T1000 (cell line): ENCODE data around the gene ABTB2.

ENCODE experiments used
- DNase-seq: peaks from one replicate; lab custom pipeline; 2025; ENCODE audit warnings: mixed read lengths; lab: John Stamatoyannopoulos, UW

Gene ABTB2

GRCh38 chr11:34166806-34167740 lies 190.7 kb downstream of the ABTB2 start:
- no peak for DNase-seq

DNA sequence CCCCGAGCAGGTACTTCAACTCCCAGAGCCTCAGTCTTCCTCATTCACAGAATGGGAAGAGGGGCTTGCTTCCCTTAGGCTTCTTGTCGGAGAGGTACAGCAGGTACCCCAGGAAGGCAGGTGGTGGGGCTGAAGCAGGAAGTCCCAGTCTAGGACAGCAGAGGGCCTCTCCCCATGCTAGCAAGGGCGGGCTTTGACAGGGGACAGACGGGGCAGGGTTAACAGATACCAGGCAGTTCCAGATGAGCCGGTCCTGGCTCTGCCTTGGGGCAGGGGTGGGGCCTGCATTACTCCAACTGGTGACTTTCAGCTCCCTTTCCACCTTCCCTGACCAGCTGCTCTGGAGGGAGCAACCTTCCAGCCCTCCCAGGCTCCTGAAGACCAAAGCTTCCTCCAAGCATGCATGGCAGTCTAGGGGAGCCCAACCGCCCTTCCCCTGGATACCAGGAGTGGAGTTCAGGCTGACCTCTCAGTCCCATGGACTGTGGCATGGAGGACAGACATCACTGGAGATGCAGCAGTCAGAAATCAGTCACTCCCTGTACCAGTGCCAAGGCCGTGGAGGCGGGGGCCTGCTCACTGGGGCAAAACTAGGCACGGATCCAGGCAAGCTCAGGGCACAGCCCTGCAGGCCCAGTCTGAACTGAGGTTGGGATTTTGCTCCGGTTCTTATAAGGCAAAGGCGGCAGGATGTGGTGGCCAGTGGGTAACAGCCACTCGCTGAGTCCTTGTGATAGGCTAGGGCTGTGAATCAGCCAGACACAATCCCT lies 191.8 kb downstream of the ABTB2 start:
- DNase-seq: no peak

DNA sequence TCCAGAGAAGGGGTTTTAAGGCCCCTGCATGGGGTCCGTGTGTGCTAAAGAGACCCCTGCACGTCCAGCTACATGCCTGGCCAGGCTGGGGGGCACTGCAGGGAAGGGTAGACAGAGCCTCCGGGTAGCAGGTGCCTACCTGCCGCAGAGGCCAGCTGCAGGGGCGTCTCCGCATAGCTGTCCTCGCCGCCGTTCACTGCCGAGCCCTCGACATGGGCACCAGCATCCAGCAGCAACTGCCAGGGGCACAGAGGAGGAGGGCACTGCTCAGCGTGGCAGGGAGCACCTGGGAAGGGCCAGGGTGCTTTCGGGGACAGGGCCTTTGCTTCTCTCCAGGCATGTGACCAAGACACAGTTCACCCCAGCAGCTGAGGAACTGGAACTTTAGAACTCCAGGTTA lies 192.7 kb downstream of the ABTB2 start:
- no peak for DNase-seq

DNA sequence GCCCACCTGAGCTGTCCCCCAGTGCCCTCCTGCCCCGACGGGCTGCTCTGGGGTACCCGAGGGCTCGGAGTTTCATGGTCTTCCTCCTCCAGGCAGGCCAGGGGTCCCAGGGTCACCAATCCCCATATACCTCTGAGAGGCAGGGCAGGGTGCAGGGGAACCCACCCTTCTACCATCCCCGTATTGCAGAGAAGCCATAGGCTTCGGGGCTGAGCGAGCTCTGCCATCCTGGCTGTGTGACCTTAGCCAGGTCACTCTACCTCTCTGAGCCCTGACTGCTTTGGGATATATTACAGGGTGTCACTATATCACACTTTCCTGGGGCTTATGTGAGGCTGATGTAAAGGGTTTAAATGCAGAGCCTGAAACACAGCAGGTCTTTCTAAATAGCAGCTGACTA lies 195.0 kb downstream of the ABTB2 start:
- DNase-seq: no peak

DNA sequence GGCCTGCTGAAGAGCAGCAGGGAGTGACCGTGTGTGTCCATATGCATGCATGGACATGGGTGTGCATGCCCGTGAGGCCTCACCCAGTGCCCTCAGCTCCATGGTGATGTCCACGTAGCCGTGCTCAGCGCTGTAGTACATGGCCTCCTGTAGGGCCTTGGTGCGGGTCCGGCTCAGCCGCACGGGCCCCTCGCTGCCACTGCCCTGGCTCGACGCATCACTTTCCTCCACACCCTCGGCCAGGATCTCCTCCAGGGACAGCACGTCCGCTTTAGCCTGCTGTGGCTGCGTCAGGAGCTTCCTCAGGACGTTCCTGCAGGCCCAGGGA lies 195.4 kb downstream of the ABTB2 start:
- DNase-seq: no peak

DNA sequence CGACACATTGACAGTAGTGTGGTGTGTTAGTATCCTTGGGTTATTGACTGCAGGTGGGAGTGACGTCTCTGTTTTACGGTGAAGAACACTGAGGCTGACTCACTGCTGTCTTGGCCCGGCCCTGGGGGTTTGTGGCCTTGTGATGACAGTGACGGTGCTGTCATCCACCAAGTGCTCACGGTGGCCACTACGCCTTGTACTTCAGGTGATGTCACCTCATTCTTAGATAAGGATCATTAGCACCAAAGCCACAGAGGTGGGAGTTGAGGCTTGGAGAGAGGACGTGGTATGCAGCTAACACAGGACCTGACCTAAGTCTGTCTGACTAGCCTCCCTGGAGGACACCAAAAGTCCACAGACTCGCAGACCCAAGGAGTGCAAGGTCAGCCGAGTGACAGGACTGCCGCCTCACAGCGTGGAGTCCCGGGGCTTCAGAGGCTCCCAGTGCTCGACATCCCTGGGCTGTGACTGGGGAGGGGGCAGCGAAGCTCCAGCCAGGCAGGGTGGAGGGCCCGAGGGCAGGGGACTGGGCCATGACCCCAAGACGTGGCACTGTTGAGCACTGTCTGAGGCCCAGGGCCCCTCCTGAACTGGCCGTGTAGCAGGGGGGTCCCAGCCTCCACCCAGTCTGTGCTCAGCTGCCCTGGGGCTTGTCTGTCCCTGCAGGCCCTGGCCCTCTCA lies 195.9 kb downstream of the ABTB2 start:
- peak; percentile 28 for DNase-seq

DNA sequence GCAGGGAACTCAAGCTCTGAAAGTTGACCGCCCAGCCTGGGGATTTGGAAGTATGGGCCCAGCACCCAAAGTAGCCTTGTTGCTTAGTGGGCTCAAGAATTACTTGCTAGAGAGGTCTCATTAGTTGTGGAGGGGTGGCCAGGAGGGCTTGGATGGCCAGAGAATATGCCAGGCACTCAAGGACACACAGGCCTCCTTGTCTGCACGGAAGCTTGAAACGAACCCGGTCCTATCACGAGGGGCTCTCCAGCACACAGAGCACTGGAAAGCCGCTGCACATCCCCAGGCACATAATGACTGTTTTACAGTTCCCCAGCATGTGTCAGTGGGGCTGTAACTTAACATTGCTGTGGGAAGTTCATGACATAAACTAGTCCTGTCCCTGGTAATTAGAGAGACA lies 196.4 kb downstream of the ABTB2 start:
- DNase-seq: no peak

DNA sequence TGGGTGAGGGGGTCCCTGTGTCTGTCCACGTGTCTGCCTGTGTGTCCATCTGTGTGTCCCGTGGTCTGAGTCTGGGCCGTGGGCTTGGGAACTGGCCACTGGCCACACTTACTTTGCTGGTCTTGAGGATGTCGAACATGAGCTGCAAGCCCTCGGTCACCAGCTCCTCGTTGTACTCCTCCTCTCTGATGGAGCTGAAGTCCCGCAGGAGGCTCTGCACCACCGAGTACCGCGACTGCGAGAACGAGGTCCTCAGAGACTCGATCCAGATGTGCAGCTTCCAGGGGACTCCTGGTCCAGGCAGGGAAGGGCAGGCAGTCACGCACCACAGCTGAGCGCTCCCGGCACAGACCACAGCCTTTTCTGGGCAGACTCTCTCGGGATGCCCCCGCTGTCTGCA lies 197.0 kb downstream of the ABTB2 start:
- DNase-seq: no peak

DNA sequence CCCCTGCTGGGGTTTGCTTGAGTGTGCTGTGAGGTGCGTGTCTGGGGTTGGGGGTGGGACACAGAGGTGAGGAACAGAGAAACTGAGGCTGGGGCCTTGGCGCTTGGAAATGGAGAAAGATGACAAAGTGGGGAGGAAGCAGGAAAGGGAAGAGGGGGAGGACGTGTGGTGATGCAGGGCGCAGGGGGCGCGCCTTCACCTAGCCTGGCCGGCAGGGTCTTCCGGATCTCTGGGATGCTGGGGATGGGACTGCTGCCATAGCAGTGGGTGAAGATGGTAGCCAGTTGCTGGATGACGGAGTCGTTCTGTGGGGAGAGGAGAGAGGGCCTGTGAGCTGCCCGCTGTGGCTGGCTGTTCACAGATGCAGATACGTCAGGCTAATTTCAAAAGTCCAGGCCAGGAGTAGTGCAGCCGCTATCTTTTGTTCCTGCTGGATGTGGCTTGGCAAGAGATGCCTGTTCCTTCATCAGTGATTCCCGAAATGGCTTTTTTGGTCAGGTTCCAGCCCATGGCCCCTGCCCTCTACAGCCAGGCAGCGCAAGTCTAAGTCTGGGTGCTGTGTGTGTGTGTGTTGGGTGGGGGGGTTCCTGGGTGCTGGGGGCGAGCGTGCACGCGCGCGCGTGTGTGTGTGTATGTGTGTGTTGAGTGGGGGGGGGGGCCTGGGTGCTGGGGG lies 197.6 kb downstream of the ABTB2 start:
- no peak for DNase-seq

- DNase-seq: no peak
These were observed 199.1 kb downstream of the ABTB2 start for GRCh38 chr11:34158661-34159060.

DNA sequence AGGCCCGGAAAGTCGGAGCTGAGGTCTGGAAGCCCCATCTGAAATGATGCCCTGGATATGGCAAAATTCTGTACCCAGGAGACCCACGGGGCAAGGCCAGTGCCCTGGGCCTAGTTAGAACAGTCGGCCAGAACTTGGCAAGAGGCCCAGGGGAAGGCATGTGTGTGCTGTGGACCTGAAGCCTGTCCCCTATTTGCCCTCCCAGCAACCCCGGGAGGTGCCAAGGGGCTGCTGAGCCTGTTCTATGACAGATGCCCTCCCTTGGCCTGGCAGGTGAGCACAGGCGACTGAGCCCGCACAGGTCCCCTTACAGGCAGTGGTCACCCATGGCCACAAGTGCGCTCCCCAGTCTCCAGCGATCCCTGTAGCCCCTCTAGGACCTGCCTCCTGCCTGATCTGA lies 200.6 kb downstream of the ABTB2 start:
- DNase-seq: no peak

GRCh38 chr11:34155757-34156062 lies 202.1 kb downstream of the ABTB2 start:
- DNase-seq: no peak

GRCh38 chr11:34155057-34155756 lies 202.6 kb downstream of the ABTB2 start:
- no peak for DNase-seq

- no peak for DNase-seq
These were observed 203.5 kb downstream of the ABTB2 start for GRCh38 chr11:34154059-34154875.

DNA sequence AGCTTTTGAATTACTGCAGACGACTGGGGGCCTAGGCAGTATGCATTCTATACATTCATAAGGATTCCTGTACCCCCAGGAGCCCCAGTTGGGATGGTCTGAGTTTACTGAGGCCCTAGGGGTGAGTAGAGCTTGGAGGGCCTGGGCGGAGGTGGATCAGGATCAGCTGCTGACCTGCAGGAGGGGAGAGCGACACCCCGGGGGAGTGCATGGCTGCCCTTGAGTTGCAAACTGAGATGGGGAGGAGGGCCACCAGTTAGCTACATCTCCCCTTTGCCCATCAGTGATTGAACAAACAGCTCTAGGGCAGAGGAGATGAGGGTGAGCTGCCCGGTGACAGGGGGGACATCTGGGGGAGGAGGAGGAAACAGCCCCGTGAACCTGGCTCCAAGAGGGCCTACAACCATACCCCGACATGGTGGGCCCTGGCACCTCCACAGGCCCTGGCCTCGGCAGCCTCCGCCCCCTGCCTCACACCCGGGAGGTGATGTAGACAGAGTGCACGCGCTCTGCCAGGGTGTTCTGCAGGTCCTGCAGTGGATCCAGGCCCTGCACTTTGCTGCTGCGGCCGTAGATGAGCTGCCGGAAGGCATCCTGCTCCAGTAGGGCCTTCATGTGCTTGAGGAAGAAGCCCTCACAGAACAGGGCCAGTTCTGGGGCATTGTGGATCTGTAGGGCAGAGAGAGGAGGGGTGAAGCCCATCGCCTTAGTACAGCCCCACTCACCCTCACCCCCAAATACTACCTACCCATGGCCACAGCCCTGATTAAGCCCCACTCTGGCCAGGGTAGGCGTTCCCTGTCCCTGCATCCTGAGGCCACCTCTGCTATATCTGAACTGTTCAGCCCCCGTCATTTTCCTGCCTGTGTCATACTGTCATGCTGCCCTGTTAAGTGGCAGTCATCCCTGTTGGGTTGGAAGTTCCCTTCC lies 205.6 kb downstream of the ABTB2 start:
- DNase-seq: no peak

DNA sequence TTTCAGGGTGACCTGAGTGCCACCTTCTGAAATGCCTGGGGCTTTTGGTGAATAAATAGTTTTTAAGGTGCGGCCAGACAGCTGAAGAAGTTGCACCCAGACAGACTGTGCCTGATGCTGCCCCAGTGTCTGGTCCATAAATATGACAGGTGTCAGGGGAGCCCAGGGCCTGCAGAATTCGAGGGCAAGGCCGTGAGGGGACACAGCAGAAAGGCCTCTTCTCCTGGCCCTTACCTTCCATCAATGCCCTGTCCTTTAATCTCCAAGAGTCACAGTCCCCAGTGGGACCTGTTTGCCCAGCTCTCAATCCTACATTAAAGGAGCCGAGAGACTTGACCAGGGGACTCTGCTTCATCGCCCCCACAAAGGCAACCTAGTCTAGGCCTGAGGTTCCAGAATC lies 206.6 kb downstream of the ABTB2 start:
- no peak for DNase-seq

DNA sequence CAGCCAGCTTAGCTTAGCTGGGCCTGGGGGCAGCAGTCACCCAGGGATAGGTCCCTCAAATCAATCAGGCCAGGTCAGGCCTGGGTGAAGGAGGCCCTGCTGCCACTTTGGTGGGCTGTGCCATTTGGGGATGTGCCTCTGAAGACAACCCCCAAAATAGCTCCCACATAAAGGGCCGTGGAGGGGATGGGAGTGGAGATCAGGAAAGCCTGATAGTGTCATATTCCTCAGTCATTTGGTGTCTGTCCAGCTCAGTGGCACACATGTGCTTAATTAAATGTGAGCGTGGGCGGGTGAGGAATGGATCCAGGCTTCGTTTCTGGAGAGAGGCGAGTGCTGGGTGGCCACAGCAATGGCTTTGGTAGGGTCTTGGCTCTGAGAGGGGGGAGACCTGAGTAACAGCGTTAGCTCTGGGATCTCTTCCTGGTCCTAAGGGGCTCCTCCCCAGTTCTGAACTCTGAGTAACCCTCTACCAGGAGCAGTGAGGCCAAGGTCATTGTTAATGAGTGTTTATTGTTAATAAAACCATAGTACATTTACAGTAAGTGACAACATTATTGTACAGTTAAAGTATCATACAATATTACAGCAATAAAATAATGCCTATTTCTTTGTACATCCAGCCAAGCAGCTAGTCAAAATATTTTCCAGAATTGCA lies 207.2 kb downstream of the ABTB2 start:
- DNase-seq: no peak

DNA sequence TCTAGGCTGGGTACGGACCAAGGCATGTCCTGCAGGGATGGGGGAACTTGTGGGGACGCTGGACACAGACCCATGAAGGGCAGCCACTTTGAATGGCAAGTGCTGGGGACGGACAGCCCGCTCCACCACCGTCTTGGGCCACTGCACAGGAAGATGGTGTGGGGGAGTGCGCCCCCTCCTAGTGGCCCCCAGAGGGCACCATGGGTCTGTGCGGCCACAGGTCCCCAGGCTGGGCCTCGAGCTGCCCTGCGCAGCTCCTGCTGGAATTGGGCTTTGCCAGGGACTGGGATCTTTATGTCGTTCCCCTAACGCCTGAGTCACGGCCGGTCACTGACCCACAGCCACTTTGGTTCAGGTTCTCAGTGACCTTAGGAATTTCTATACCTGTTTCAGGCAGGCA lies 208.0 kb downstream of the ABTB2 start:
- DNase-seq: no peak

DNA sequence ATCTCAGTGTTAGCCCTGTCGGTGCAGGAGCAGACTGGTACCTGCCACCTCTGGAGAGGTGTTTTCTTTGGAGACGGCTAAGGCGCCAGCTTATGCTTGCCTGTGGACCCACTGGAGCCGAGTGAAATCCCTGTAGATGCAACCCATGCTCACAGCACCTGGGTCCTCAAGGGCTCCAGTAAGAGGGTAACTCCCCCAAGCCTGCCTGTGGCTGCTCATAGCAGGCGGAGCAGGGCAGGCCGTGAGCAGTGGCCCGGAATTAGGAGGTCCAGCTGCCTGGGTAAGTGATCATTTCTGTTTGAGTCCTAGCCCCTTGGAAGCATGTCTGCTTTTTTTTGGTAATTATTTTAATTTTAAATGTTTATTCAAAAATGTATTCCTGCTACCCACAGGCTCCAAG lies 208.5 kb downstream of the ABTB2 start:
- DNase-seq: no peak
